ENCODE results near the gene PCBP3.
A peak's percentile ranks its signal among the peaks of the same experiment; 100 is the strongest.

PCBP3 gene

DNA sequence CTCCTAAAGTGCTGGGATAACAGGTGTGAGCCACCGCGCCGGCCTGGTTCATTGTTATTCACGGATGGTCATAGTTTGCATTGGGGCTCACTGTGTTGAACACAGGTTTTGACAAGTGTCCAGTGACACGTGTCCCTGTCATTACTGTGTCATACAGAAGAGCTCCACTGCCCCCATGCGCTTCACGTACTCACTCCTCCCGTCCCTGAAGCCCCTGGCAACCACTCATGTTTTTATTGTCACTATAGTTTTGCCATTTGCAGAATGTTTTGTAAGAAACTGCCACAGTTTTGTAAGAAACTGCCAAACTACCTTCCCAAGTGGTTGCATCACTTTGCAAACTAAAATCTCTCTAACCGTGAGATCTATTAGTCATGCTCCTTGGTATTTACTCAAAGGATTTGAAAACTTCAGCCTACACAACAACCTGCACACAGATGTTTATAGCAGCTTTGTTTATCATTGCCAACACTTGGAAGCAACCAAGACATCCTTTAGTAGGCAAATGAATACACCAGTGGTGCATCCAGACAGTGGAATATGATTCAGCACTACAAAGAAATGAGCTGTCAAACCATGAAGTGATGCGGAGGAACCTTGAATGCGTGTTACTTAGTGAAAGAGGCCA, 174.9 kb downstream of the PCBP3 start:
- peak; percentile 89 for DNase-seq

DNA sequence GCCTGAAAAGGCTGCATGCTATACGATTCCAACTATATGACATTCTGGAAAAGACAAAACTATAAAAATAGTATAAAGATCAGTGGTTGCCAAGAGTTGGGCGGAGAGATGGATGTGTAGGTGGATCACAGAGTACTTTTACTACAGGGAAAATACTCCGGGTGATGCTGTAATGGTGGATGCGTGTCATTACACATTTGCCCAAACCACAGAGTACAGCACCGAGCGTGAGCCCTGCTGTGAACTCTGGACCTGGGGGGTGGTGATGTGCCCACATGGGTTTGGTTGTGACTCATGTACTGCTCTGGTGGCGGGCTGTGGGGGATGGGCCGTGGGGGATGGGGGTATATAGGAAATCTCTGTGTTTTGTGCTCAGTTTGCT, 175.4 kb downstream of the PCBP3 start:
- peak; percentile 87 for DNase-seq

DNA sequence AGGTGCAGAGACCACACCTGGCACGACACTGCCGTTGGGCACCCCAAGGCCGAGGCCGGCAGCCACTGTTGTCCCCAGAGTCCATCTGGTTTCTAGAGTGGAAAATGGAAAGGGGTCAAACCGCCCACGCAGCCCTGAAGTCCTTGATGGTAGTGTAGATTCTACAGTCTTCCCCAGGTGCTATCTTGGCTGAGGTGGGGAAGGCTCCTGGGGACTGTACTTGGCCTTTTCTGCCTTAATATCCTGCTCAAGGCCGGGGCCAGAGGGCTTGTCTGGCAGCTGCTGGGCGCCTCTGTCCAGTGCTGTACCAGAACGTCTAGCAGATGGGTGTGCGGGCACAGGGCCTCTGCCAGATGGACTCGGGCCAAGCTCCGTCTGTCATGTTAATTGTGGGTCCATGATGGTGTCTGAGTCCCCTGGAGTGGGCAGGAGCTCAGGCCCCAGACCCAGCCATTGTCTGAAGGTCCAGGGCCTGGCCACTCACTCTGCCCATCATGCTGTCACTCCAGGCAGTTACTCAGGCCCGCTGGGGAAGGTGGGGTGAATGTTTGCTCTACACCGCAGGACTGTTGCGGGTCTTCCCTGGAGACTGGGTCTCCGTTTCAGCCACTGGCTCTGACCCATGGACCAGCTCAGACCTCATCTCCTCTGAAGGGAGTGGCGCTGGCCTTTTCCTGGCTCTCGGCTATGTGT, 176.1 kb downstream of the PCBP3 start:
- no peak for DNase-seq

DNA sequence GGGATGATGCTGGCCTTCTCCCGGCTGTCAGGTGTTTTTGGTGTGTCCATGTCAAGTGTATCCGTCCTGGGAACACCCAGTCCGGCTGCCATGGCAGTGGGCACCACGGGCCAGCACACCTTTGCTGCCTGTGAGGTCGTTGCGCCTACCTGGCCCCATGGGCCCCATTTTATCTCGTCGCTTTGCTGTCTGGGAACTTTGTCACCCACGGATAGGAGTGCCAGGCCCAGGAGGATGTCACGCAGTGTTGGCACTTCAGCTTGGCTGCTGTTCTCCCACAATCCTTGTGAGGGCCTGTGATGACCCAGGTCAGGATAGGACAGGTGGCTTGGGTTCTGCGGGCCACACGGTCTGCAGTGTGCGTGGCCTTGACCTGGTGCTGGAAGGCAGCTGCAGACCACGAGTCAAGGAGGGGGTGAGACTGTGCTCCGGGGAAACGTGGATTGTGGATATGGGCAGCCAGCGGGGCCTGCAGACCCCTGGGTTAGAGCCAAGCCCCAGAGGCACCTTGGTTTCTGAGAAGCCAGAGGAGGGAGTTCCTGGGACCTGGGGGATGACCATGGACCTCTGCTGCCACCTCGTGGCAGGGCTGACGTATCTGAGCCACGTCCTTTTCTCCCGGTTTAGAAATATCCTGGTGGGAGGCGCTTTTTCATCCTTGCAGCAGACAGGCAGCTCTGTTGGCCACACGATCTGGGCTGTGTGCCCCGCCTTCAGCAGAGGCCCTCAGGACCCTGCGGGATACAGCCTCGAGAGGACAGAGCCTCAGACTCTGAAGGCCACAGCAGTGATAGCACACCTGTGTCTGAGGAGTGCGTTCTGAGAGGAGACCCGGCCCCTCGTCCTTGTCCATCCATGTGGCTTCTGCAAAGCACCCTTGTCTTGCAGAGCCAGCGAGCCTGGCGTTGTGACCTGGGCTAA, 176.9 kb downstream of the PCBP3 start:
- DNase-seq, result peak; percentile 81

DNA sequence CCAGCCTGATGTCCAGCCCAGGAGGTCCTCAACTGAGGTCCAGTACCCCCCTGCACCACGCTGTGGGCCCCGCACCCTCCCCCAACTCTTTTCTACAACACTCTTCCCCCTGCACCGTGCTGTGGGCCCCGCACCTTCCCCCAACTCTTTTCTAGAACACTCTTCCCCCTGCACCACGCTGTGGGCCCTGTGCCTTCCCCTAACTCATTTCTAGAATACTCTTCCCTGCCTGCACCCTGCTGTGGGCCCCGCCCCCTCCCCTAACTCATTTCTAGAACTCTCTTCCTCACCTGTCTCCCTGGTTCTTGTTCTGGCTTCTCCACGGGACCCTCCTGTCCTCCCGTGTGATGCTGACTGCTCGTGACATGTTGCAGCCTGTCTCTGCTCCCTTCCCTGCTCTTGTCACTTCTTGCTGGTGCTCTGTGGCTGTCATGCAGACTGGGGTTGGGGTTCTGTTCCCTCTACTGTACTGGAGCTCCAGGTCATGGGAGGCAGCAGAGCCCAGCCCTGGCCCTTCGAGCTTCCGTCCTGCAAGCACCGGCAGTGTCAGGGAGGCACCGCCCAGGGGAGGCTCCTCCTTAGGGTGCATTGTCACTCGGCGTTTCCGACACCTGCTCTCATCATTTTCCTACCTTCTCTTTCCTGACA, 177.9 kb downstream of the PCBP3 start:
- DNase-seq, result no peak

DNA sequence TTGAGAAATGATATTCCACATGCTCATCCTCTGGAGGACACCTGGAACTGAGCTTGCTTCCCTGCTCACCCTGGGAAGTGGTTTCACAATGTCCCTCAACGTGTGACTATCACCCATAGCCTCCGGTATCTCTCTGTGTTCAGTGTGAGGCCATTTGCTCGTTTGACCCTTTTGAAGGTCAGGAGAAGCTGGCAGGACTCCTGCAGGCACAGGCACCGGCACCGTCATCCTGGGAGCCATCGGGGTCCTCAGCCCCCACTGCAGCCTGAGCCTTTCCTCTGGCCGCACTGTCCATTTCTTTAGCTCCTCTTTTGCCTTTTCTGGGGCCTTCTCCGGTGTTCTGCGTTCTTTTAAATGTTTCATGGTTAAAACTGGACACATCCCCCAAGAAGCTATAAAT, 178.5 kb downstream of the PCBP3 start:
- no peak for DNase-seq

DNA sequence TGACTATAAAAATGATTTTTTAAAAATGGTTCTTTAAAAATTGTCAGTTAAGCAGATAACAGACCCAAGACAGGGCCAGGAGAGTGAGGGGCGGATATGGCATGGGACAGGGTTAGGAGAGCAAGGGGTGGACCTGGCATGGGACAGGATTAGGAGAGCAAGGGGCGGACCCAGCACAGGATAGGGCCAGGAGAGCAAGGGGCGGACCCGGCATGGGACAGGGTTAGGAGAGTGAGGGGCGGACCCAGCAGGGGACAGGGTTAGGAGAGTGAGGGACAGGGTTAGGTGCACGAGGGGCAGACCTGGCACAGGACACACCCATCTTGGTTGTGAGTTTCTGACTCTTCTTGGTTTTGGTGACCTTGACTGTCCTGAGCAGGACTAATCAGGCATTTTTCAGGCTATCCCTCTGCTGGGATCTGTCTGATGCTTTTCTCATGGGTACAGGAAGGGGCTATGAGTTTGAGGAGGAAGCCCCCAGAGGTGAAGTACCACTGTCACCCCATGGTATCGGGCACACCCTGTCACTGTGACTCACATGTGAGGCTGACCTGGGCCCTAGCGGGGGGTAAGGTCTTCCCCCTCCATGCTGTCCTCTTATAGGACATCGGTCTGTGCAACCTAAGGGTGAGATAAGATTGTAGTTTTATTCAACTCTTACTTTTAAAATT, 179.0 kb downstream of the PCBP3 start:
- no peak for DNase-seq

DNA sequence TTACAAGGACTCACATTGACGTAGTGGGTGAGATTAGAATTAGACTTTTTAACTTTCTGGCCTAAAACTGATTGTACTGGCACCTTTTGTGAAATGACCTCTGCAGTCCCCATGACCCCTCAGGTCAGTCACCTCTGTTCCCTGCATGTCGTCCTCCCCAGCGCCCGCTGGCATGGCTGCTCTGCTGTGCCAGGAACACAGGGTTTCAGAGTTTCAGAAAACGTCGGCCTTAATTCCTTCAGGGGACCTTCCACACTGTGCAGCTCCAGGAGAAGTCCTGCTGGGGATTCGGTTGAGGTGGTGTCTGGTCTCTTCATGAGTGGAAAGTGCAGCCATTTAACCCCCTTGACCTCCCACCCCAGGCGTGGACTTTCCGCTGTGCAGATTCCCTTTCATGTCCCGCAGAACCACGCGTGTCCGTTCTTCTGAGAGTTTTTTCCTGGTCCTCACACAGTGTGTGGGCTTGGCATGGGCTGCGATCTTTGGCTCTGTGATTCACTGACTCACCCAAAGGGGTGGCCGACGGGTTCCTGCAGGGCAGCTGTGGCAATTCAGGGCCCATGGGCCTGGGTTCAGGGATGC, 179.7 kb downstream of the PCBP3 start:
- DNase-seq, result no peak

DNA sequence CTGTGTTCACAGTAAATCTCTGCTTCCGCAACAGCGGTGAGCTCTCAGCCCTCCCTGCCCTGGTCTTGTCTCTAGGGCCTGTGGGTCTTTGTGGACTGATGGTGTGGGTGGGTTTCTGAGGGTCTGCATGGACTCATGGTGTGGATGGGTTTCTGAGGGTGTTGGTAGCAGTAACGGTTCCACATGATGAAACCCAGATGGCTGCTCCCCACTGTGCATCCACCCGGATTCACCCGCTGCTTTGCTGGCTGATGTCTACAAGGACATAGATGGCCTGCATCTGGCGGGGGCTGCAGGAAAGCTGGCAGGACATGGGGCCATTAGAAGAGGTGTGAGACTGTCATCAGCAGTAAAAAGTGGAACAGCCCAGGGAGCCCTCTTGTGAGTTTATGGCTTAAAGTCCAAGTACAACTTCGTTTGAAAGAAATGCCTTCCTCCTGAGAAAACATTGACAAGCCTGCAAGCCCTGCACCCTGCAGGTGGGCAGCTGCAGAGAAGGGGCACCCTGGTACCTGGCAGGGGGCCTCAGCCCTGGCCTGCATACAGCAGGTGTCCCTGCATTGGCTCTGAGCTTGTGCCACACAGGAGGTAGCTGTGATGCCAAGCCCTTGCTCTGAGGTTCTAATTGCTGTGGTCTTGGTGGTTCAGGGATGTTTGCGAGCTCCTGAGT, 181.2 kb downstream of the PCBP3 start:
- DNase-seq, result no peak

DNA sequence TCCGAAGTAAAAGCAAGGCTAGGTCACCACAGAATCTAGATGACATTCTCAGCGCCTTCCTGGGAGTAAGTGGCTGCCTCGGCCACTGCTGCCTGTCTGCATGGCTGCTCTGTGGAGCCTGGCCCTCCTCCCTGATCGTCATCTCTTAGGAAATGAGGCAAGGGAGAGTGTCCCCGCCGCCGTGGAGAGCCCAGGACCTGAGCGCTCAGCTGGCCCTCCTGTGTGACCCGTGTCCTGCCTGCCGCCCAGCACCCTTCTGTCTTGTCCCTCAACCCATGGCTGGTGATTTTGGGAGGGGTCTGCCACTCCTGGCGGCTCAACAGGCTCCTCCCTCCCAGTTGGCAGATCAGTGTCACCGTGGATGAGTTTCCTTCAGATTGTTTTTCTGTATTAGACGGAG, 181.7 kb downstream of the PCBP3 start:
- DNase-seq, result no peak

DNA sequence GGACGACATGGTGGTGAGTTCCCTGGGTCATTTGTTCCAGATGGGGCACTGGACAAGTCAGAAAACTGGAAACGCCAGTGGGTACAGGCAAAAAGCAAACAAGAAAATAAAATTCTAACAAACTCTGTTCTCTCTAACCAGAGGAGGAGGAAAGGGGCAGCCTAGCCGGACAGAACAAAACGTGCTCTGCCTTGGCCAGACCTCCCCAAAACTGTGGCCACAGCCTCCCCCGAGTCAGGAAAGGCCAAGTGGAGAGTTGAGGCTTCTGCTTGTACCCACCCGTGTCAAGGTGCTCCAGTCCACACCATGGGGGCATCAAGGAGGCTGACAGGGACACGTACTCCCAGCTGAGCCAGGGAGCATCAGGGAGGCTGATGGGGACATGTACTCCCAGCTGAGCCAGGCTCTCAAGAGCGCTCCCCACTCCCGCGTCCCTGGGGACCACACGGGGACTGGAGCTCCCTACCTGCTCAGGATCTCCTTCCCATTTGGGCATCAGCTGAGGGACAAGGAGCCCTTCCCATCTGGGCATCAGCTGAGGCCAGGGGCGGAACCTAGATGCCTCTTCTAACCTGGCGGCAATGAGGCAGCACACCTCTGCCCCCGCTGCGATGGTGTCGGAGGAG, 183.3 kb downstream of the PCBP3 start:
- no peak for DNase-seq

DNA sequence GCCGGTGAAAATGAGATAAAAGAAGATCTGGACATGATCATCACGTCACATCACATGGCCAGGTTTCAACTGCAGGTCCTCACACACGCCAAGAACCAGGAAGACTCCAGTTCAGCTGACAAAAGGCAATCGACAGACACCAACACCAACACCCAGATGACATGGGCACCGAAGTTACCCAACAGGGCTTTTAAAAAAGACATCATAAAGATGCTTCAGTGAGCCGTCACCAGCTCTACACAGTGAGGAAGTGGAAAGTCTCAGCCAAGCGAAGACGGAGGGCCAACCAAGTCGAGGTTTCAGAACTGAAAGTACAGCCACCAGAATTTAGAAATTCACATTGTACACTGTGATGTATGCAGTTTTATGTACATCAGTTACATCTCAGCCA, 183.8 kb downstream of the PCBP3 start:
- DNase-seq, result no peak

DNA sequence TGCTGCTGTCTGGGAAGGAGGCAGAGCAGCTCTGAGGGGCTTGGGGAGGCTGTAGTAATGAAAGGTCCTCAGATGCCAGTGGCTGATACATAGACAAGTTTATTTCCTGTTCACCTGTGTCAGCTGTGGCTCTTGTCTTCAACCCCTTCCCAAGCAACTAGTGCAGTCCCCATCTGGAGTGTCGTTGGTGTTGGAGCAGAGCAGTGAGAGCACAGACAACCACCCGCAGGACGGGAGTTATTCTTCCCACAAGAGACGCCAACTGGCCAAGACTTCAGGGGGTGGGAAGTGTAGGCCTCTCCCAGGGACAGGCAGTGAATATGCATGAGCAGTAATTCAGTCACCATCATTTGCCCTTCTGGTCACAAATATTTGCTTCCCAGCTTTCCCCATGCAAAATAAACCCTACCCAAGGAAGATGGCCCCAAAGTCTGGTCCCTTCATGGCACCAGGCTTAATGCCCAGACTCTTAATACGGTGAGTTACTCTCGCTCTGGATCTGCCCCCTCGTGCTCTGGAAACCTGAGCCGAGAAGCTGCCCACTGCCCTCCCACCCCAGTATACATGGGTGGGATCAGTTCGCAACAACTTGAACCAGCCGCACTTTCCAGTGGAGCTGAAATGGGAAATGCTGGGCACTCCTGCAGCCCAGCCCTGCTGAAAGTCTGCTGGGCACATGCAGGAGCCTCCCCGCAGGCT, 184.5 kb downstream of the PCBP3 start:
- no peak for DNase-seq

DNA sequence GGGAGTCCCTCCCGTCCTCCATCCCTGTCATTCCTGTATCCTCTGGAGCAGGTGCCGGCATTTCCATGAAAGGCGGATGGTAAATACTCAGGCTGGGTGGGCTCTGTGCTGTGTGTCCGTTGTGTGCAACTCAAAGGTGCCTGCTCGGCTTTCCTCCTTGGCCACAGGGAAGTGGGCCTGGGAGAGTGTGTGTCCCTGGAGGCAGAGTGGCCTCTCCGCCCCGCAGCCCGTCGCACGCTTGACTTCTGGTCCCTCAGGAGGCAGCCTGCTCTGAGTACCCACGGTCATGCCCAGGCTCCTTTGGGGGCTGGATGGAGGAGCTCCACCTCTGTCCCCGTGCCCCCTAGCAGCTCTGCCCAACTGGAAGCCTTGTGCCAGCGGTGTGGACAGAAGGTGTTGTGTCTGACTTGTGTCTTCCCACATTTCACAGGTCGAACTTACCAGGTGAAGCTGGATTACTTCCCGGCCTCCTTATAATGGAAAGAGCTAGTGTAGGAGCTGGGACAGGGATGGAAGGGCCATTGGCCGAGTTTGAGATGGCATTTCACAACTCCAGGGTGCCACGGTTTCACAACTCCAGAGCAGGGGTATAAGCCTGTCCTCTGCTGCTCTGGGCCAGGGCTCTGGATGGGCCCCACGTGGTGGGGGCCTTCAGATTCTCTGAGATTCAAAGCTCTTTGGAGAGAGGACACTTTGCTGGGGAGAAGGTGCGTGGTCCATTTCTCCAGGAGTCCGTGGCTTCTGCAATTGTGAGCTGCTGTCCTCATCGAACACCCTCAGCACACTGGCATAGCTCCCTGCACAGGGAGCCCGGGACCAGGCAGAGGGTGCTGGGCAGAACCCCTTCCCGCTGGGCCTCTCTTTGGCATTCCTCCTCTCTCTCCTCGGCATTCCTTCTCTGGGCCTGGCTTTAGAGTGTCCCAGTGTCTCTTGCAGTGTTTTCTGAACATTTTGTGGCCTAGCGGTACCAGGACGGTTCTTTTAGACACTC, 185.3 kb downstream of the PCBP3 start:
- DNase-seq, result no peak

DNA sequence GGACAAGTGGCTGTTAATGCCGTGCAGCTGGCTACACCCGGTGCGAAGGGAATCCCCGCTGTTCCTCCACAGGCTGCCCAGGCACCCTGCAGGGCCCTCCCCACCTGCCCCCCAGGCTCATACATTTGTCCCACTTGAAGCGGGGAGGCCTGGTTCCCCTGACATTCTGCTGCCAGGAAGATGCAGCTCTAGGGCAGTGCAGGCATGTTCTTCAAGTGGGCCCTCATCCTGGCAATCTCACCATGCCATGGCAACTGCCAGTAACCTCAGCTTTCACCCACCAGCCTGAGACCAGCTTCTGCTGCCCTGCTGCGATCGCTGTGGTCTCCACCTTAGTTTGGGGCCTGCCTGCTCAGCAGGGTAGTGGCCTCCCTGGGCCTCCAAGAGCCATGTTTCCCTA, 186.1 kb downstream of the PCBP3 start:
- DNase-seq, result no peak

DNA sequence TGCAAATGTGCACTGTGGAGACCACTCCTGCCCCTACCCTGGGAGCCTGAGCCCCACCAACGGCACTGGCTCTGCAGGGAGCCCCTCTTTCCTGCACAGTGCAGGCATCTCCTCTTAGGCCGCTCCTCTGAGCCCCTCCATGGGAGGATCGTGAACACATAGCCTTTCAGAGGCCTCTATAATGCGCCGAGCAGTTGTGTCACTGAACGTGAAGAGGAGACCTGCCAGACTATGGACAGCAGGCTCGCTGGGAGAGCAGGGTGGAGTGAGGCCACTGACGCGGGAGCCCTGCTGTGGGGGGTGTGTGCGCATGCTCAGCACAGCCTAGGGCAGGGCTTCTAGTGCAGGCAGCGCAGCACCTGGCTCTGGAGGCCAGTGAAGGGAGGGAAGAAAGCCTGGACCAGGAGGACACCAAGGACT, 186.7 kb downstream of the PCBP3 start:
- no peak for DNase-seq

DNA sequence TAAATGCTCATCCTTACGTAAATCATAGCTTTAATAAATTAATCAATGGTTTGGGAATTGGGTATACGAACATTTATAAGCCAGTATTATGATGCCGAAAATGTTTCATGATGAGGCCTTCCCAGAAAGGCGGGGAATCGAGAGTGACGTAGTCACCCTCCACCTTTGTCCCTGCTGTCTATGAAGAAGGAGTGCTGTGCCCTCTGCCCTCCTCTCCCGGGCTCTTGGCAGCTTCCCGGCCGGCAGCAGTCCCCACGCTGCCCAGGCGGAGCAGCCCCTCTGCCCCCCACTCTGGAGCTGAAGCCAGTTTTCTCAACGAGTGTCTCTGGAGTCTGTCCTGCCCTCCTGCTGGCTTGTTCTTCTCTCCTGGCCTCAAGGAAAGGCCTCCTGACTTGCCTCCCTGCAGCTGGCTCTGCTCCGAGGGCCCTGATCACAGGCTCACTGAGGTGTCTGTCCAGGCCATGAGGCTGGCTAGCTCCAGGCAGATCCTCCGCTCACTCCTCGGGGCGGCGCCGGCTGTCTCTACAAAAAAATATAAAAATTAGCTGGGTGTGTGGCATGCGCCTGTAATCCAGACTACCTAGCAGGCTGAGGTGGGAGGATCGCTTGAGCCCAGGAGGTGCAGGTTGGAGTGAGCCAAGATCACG, 187.3 kb downstream of the PCBP3 start:
- no peak for DNase-seq

DNA sequence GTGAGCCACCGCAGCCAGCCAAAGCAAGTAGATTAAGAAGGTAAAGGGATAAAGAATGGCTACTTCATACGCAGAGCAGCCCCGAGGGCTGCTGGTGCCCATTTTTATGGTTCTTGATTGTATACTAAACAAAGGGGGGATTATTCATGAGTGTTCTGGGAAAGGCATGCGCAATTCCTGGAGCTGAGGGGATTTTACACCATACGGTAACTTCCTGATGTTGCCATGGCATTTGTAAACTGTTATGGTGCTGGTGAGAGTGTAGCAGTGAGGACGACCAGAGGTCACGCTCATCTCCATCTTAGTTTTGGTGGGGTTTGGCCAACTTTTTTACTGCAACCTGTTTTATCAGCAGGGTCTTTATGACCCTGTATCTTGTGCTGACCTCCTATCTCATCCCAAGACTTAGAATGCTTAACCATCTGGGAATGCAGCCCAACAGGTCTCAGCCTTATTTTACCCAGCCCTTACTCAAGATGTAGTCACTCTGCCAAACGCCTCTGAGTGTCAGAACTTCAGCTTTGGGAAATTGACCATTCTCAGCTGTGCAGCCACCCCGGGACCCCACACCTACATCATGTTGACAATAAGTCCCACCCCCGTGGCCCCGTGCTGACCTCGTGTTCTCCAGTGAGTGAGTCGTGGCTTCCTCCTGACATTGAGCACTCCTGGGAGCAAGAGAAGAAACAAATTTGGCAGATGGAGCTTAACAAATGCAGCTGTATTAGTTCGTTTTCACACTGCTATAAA, 188.6 kb downstream of the PCBP3 start:
- peak; percentile 85 for DNase-seq
